ENCODE measurements around the gene CLDN17.

The CLDN17 gene

DNA sequence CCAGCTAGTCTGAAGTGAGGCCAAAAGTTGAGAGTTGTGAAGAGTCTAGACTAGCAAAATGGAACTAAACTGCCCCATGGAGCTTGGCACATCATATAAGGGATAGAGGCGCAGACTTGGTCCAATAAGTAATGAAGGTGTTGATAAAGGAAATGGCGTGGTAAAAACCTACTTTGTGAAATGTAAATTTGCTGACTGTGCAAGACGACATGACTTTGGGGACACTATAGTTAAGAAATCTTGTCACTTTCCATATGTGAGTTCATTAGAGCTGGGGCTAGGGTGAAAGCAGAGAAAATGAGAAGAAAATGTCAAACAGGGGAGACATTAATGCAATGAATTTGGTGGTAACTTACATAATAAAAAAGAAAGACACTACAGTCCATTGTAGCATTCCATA lies 50.1 kb downstream of the CLDN17 start:
- DNase-seq: no peak

All from hippocampal formation (tissue), 2 donors.